ACC112 (cell line): ENCODE measurements around the gene UBA1.
A peak's percentile ranks its signal among the peaks of the same experiment; 100 is the strongest.

ENCODE experiments used
- H2AFZ ChIP-seq: fragments of 200-600 bp; sonication (generic); one replicate; pipeline ENCODE4 v1.6.0; 2017; ENCODE audit warnings: antibody characterized with exemption, low read length; ENCODE audit not compliant: unreplicated experiment
- H3K27ac ChIP-seq: fragments of 200-600 bp; sonication (generic); 2 replicates; pipeline ENCODE4 v1.5.1; 2014; ENCODE audit warnings: low read depth, mild to moderate bottlenecking, antibody characterized with exemption, low read length, moderate library complexity
- H3K27me3 ChIP-seq: fragments of 200-600 bp; sonication (generic); 2 replicates; pipeline ENCODE4 v1.6.1; 2014; ENCODE audit warnings: mild to moderate bottlenecking, antibody characterized with exemption, low read length, moderate library complexity, mixed read lengths; ENCODE audit not compliant: insufficient read depth
- H3K36me3 ChIP-seq: fragments of 200-600 bp; sonication (generic); 2 replicates; pipeline ENCODE4 v1.6.1; 2016; ENCODE audit warnings: mild to moderate bottlenecking, antibody characterized with exemption, low read length, moderate library complexity, mixed read lengths; ENCODE audit not compliant: insufficient read depth
- H3K4me1 ChIP-seq: fragments of 200-600 bp; sonication (generic); one replicate; pipeline ENCODE4 v1.6.1; 2016; ENCODE audit warnings: low read length, mixed read lengths; ENCODE audit not compliant: insufficient read depth, unreplicated experiment, control insufficient read depth
- H3K4me3 ChIP-seq: fragments of 200-600 bp; sonication (generic); 2 replicates; pipeline ENCODE4 v1.5.1; 2014; ENCODE audit warnings: mild to moderate bottlenecking, low read depth, low read length
- H3K79me2 ChIP-seq: fragments of 200-600 bp; sonication (generic); one replicate; pipeline ENCODE4 v1.6.0; 2016; ENCODE audit warnings: low read length; ENCODE audit not compliant: control insufficient read depth, unreplicated experiment, insufficient read depth

The UBA1 gene

GRCh38 chrX:47179221-47179927 lies 14.3 kb upstream of the UBA1 start:
- Histone ChIP-seq H3K4me1 (peaks cover 5% of the 10 kb centered on the region), H3K4me3 (no peak overlapping the region), H3K27me3 (no peaks in the 10 kb centered on the region), H3K36me3 (no peaks in the 10 kb centered on the region; the same call in 1 of the 2 replicates), H3K27ac (peak overlapping the region; percentile 12; the same call in 1 of the 2 replicates), H3K79me2 (no peaks in the 10 kb centered on the region), H2AFZ (no peak overlapping the region)

- Histone ChIP-seq H3K27ac (no peak overlapping the region), H3K27me3 (no peaks in the 10 kb centered on the region), H2AFZ (no peak overlapping the region), H3K4me1 (peaks cover 5% of the 10 kb centered on the region), H3K4me3 (no peak overlapping the region), H3K36me3 (no peaks in the 10 kb centered on the region; the same call in 1 of the 2 replicates), H3K79me2 (no peaks in the 10 kb centered on the region)
These were observed 13.7 kb upstream of the UBA1 start for GRCh38 chrX:47179928-47180255.

GRCh38 chrX:47180346-47180745 lies 13.3 kb upstream of the UBA1 start:
- H3K4me1 ChIP-seq = peaks cover 5% of the 10 kb centered on the region
- H3K4me3 ChIP-seq = no peak overlapping the region
- H3K27me3 ChIP-seq = no peaks in the 10 kb centered on the region
- H3K79me2 ChIP-seq = no peaks in the 10 kb centered on the region
- no peaks in the 10 kb centered on the region; the same call in 1 of the 2 replicates for H3K36me3 ChIP-seq
- H2AFZ ChIP-seq = no peak overlapping the region
- no peak overlapping the region for H3K27ac ChIP-seq

- no peaks in the 10 kb centered on the region; the same call in 1 of the 2 replicates for H3K36me3 ChIP-seq
- H3K27me3 ChIP-seq = no peaks in the 10 kb centered on the region
These were observed 12.3 kb upstream of the UBA1 start for GRCh38 chrX:47181301-47181700.

GRCh38 chrX:47182106-47182700 lies 11.4 kb upstream of the UBA1 start:
- H3K36me3 ChIP-seq = no peaks in the 10 kb centered on the region; the same call in 1 of the 2 replicates
- no peaks in the 10 kb centered on the region for H3K27me3 ChIP-seq
- peaks cover 5% of the 10 kb centered on the region for H3K4me1 ChIP-seq
- no peak overlapping the region for H3K27ac ChIP-seq
- H3K4me3 ChIP-seq = no peak overlapping the region
- H2AFZ ChIP-seq = no peak overlapping the region
- H3K79me2 ChIP-seq = no peaks in the 10 kb centered on the region

More at GRCh38 chrX:47181301-47181700, 12.3 kb upstream of the UBA1 start:
- no peak overlapping the region for H2AFZ ChIP-seq
- no peaks in the 10 kb centered on the region for H3K79me2 ChIP-seq
- no peak overlapping the region for H3K27ac ChIP-seq
- H3K4me3 ChIP-seq = no peak overlapping the region
- H3K4me1 ChIP-seq = peaks cover 5% of the 10 kb centered on the region

- H3K36me3 ChIP-seq = no peaks in the 10 kb centered on the region; the same call in 1 of the 2 replicates
These were observed 9.1 kb upstream of the UBA1 start for GRCh38 chrX:47184486-47184885.

GRCh38 chrX:47185241-47185640 lies 8.4 kb upstream of the UBA1 start:
- H3K36me3 ChIP-seq = no peaks in the 10 kb centered on the region; the same call in 1 of the 2 replicates
- no peaks in the 10 kb centered on the region for H3K79me2 ChIP-seq
- no peaks in the 10 kb centered on the region for H3K4me1 ChIP-seq
- H3K27me3 ChIP-seq = no peaks in the 10 kb centered on the region
- no peak overlapping the region for H3K27ac ChIP-seq
- no peak overlapping the region for H3K4me3 ChIP-seq
- no peak overlapping the region for H2AFZ ChIP-seq

More at GRCh38 chrX:47184486-47184885, 9.1 kb upstream of the UBA1 start:
- no peak overlapping the region for H2AFZ ChIP-seq
- no peaks in the 10 kb centered on the region for H3K27me3 ChIP-seq
- H3K4me1 ChIP-seq = no peaks in the 10 kb centered on the region
- no peak overlapping the region for H3K4me3 ChIP-seq
- H3K27ac ChIP-seq = no peak overlapping the region
- H3K79me2 ChIP-seq = no peaks in the 10 kb centered on the region

GRCh38 chrX:47186096-47186740 lies 7.4 kb upstream of the UBA1 start:
- Histone ChIP-seq H2AFZ (no peak overlapping the region), H3K4me3 (no peak overlapping the region), H3K79me2 (no peaks in the 10 kb centered on the region), H3K4me1 (no peaks in the 10 kb centered on the region), H3K27me3 (no peaks in the 10 kb centered on the region), H3K36me3 (no peaks in the 10 kb centered on the region; the same call in 1 of the 2 replicates), H3K27ac (no peak overlapping the region)

GRCh38 chrX:47187106-47187677 lies 6.4 kb upstream of the UBA1 start:
- no peak overlapping the region for H2AFZ ChIP-seq
- no peaks in the 10 kb centered on the region for H3K27me3 ChIP-seq
- no peaks in the 10 kb centered on the region; the same call in 1 of the 2 replicates for H3K36me3 ChIP-seq
- no peak overlapping the region for H3K4me3 ChIP-seq
- H3K27ac ChIP-seq = no peak overlapping the region
- H3K4me1 ChIP-seq = no peaks in the 10 kb centered on the region
- peaks cover 8% of the 10 kb centered on the region for H3K79me2 ChIP-seq

GRCh38 chrX:47189906-47190305 lies 3.7 kb upstream of the UBA1 start:
- no peak overlapping the region for H3K4me3 ChIP-seq
- H2AFZ ChIP-seq = no peak overlapping the region
- no peaks in the 10 kb centered on the region for H3K27me3 ChIP-seq
- H3K79me2 ChIP-seq = peaks cover 23% of the 10 kb centered on the region
- no peak overlapping the region for H3K27ac ChIP-seq
- peaks cover 3% of the 10 kb centered on the region for H3K4me1 ChIP-seq
- no peaks in the 10 kb centered on the region for H3K36me3 ChIP-seq
